GM10248 (cell line): ENCODE results near the gene SPOCK3.

Source experiments
- CTCF ChIA-PET: fragments of 300-600 bp; sonication (Branson Sonifier 250); formaldehyde crosslinking; extraction: SDS; loops from one replicate; lab custom pipeline; 2021; ENCODE audit warnings: antibody characterized with exemption; lab: Yijun Ruan, JAX
- POLR2A ChIA-PET: fragments of 350-650 bp; sonication (Branson Sonifier 250); formaldehyde crosslinking; extraction: SDS; loops from one replicate; lab custom pipeline; 2020; ENCODE audit warnings: antibody characterized with exemption; lab: Yijun Ruan, JAX
- DNase-seq: peaks from one replicate; pipeline ENCODE4 v3.0.0; 2012; ENCODE audit errors: extremely low spot score
- TF ChIP-seq, protein P1 (sequence below): IDR thresholded peaks from 2 replicates; pipeline ENCODE4 v1.5.1; 2012; ENCODE audit warnings: mild to moderate bottlenecking, low read depth; ENCODE audit errors: extremely low read depth, missing control alignments, control extremely low read depth

Gene SPOCK3

DNA sequence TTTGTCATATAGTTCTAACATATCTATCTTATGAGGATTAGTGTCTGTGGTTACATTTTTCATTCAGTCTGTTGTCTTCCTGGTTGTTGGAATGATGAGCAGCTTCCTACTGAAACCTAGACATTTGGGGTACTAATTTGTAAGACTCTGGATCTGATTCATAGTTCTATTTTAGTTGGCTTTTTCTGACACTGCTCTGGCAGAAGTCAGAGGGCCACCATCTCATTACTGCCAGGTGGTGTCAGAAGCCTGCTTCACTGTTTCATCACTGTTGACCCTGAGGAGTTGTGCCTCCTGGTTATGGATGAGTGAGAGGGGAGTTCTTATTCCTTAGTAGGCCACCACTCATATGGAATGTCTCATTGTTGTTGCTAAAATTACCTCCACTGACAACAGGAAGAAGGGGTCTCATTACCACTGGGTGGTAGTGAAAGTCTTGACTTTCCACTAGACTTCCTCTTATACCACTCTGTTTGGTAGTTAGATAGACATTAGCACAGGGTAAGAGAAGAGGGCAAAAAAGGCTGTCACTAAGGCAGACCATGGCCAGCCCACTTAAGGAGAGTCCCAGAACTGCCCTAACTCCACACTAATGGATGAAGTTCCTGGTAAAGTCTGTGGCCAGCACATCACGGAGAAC lies 395.2 kb downstream of the SPOCK3 start:
- ChIA-PET CTCF (interaction anchor here (1.0 to 1.6 kb wide), 5 partner anchors 21 to 159 kb away, joined by 3 to 5 read pairs (median 4); no protein-coding TSS in a partner anchor), POLR2A (no interaction called here)
- DNase-seq: no peak
- TF ChIP-seq, protein P1, sequence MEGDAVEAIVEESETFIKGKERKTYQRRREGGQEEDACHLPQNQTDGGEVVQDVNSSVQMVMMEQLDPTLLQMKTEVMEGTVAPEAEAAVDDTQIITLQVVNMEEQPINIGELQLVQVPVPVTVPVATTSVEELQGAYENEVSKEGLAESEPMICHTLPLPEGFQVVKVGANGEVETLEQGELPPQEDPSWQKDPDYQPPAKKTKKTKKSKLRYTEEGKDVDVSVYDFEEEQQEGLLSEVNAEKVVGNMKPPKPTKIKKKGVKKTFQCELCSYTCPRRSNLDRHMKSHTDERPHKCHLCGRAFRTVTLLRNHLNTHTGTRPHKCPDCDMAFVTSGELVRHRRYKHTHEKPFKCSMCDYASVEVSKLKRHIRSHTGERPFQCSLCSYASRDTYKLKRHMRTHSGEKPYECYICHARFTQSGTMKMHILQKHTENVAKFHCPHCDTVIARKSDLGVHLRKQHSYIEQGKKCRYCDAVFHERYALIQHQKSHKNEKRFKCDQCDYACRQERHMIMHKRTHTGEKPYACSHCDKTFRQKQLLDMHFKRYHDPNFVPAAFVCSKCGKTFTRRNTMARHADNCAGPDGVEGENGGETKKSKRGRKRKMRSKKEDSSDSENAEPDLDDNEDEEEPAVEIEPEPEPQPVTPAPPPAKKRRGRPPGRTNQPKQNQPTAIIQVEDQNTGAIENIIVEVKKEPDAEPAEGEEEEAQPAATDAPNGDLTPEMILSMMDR: no peak

DNA sequence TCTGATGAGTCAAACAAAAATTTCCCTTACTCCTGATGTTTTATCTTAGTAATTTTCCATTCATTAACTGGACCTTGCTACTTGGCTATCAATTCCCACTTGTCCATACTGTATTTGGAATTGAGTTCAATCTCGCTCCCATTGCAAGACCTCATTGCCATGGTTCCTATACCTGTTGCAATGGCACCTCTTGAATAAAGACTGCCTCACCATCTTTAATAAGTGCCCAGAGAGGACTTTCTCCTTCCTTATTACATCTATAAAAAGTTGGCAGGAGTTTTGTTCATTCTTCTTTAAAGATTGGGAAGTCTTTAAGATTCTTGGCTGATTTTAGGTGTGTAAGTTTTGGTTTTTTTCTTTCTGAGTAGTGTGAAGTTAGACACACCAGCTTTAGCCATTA lies 397.4 kb downstream of the SPOCK3 start:
- no peak for DNase-seq
- POLR2A ChIA-PET: no interaction called here
- CTCF ChIA-PET: no interaction called here
- TF ChIP-seq, protein P1: no peak

- ChIA-PET POLR2A (no interaction called here), CTCF (no interaction called here)
- TF ChIP-seq, protein P1: no peak
- no peak for DNase-seq
These were observed 406.7 kb downstream of the SPOCK3 start for GRCh38 chr4:166827629-166828028.

GRCh38 chr4:166827167-166827566 lies 407.1 kb downstream of the SPOCK3 start:
- TF ChIP-seq, protein P1: no peak
- CTCF ChIA-PET: no interaction called here
- DNase-seq: no peak
- POLR2A ChIA-PET: no interaction called here

DNA sequence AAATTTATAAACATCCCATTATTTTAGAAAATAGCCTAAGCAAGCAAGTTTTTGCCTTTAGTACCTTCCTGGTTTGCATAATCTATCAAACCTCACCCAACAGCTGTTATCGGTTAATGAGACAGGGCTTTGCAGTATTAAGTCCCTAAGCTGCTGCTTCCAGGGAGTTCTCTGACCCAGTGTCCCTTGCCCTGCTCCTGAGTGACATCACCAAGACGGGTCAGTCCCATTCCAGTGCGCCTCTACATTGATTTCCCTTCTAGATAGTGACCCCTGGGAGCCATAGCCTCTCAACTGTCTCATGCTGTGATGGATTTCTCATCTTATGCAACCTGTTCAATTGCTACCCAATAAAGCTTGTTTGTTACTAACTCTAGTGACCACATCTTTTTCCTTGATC lies 410.4 kb downstream of the SPOCK3 start:
- TF ChIP-seq, protein P1: no peak

DNA sequence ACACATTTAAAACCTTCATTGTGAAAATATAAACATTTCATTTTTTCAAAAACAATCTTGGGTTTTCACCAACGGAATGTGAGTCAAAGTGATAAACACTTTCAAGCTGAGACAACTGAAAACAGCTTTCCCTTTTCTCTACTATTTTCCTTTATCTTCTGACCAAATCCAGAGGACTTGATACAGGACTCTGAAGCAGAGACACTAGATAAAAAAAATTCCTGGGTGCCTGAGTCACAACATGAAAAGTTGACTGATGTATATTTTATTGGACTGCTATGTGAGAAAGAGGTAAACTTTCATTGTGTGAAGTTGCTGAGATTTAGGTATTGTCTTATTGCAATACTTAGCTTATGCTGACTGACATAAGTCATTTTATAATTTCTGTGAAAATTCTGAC lies 411.2 kb downstream of the SPOCK3 start:
- no peak for DNase-seq
- ChIA-PET CTCF (no interaction called here), POLR2A (no interaction called here)
- TF ChIP-seq, protein P1: no peak

More for the DNA sequence above, 410.4 kb downstream of the SPOCK3 start:
- POLR2A ChIA-PET: no interaction called here
- CTCF ChIA-PET: no interaction called here
- no peak for DNase-seq
